Measurements from ENCODE around the gene CAPZA2. TPM values are rescaled to one million over a fixed set of nuclear protein-coding genes. Genes with fewer than 3 reads are reported as not detected.

The CAPZA2 gene
- total RNA-seq, 1 donor from 2014 or later = 142 TPM

GRCh38 chr7:116871061-116871700 is 8.8 kb downstream of the CAPZA2 start:
- Mint-ChIP-seq H3K4me1 (ENCODE audit: low read depth, unreplicated experiment) (peaks cover 26% of the 10 kb centered on the region), H3K9me3 (ENCODE audit: unreplicated experiment) (no peaks in the 10 kb centered on the region), H3K36me3 (ENCODE audit: unreplicated experiment) (no peaks in the 10 kb centered on the region), H3K4me3 (ENCODE audit: unreplicated experiment) (no peak overlapping the region), H3K27ac (ENCODE audit: unreplicated experiment) (no peak overlapping the region), H3K27me3 (ENCODE audit: unreplicated experiment) (no peaks in the 10 kb centered on the region)
- no peak for TF ChIP-seq CTCF (IDR thresholded peaks at IDR 0.05; ENCODE audit: partially characterized antibody, unreplicated experiment)
- DNase-seq = no peak

- DNase-seq = no peak
- no peak overlapping the region for H3K4me3 Mint-ChIP-seq (ENCODE audit: unreplicated experiment)
Observed at GRCh38 chr7:116872026-116872425, 9.6 kb downstream of the CAPZA2 start.

GRCh38 chr7:116873619-116874018 is 11.2 kb downstream of the CAPZA2 start:
- Mint-ChIP-seq H3K36me3 (ENCODE audit: unreplicated experiment) (no peaks in the 10 kb centered on the region), H3K27ac (ENCODE audit: unreplicated experiment) (no peak overlapping the region), H3K4me3 (ENCODE audit: unreplicated experiment) (no peak overlapping the region), H3K27me3 (ENCODE audit: unreplicated experiment) (no peaks in the 10 kb centered on the region), H3K9me3 (ENCODE audit: unreplicated experiment) (no peaks in the 10 kb centered on the region), H3K4me1 (ENCODE audit: low read depth, unreplicated experiment) (peaks cover 14% of the 10 kb centered on the region)
- TF ChIP-seq CTCF (IDR thresholded peaks at IDR 0.05; ENCODE audit: partially characterized antibody, unreplicated experiment) = no peak
- DNase-seq = no peak

More at GRCh38 chr7:116872026-116872425, 9.6 kb downstream of the CAPZA2 start:
- Mint-ChIP-seq H3K36me3 (ENCODE audit: unreplicated experiment) (no peaks in the 10 kb centered on the region), H3K27me3 (ENCODE audit: unreplicated experiment) (no peaks in the 10 kb centered on the region), H3K4me1 (ENCODE audit: low read depth, unreplicated experiment) (peaks cover 20% of the 10 kb centered on the region), H3K27ac (ENCODE audit: unreplicated experiment) (no peak overlapping the region), H3K9me3 (ENCODE audit: unreplicated experiment) (no peaks in the 10 kb centered on the region)
- no peak for TF ChIP-seq CTCF (IDR thresholded peaks at IDR 0.05; ENCODE audit: partially characterized antibody, unreplicated experiment)

- Mint-ChIP-seq H3K9me3 (ENCODE audit: unreplicated experiment) (no peaks in the 10 kb centered on the region), H3K36me3 (ENCODE audit: unreplicated experiment) (no peaks in the 10 kb centered on the region), H3K4me3 (ENCODE audit: unreplicated experiment) (no peak overlapping the region), H3K4me1 (ENCODE audit: low read depth, unreplicated experiment) (no peaks in the 10 kb centered on the region), H3K27me3 (ENCODE audit: unreplicated experiment) (no peaks in the 10 kb centered on the region), H3K27ac (ENCODE audit: unreplicated experiment) (no peak overlapping the region)
- DNase-seq = peak; percentile 18
- no peak for TF ChIP-seq CTCF (IDR thresholded peaks at IDR 0.05; ENCODE audit: partially characterized antibody, unreplicated experiment)
Observed at GRCh38 chr7:116876664-116877442, 14.5 kb downstream of the CAPZA2 start.
